GM19452 (cell line): ENCODE results near the gene SCFD2.
"Not testable (repeated sequence)": the region's sequence is repeated elsewhere in the genome, so short reads cannot be mapped to it uniquely, and the experiment has no call there.

Experiments used
- ATAC-seq: cut with Tn5 transposase; IDR thresholded peaks from one replicate; pipeline ENCODE4 v1.9.1; 2021; ENCODE audit not compliant: unreplicated experiment

The SCFD2 gene

GRCh38 chr4:53267026-53267425 is 98.8 kb downstream of the SCFD2 start:
- ATAC-seq, result no peak

- ATAC-seq, result not testable (repeated sequence)
Observed at GRCh38 chr4:53255986-53256385, 109.9 kb downstream of the SCFD2 start.

GRCh38 chr4:53240573-53240972 is 125.3 kb downstream of the SCFD2 start:
- no peak for ATAC-seq

GRCh38 chr4:53238352-53238751 is 127.5 kb downstream of the SCFD2 start:
- ATAC-seq, result not testable (repeated sequence)

GRCh38 chr4:53237811-53238210 is 128.1 kb downstream of the SCFD2 start:
- ATAC-seq, result not testable (repeated sequence)

- ATAC-seq, result not testable (repeated sequence)
Observed at GRCh38 chr4:53236624-53237023, 129.2 kb downstream of the SCFD2 start.

GRCh38 chr4:53235547-53235946 is 130.3 kb downstream of the SCFD2 start:
- no peak for ATAC-seq

GRCh38 chr4:53234669-53235068 is 131.2 kb downstream of the SCFD2 start:
- no peak for ATAC-seq

GRCh38 chr4:53234111-53234510 is 131.8 kb downstream of the SCFD2 start:
- no peak for ATAC-seq

GRCh38 chr4:53233114-53233795 is 132.6 kb downstream of the SCFD2 start:
- ATAC-seq, result no peak

GRCh38 chr4:53232371-53232770 is 133.5 kb downstream of the SCFD2 start:
- no peak for ATAC-seq

GRCh38 chr4:53228036-53228435 is 137.8 kb downstream of the SCFD2 start:
- ATAC-seq, result no peak

GRCh38 chr4:53227451-53227850 is 138.4 kb downstream of the SCFD2 start:
- no peak for ATAC-seq

GRCh38 chr4:53221832-53222480 is 143.9 kb downstream of the SCFD2 start:
- no peak for ATAC-seq

- ATAC-seq, result not testable (repeated sequence)
Observed at GRCh38 chr4:53219148-53219547, 146.7 kb downstream of the SCFD2 start.

- ATAC-seq, result no peak
Observed at GRCh38 chr4:53208753-53209152, 157.1 kb downstream of the SCFD2 start.

GRCh38 chr4:53205970-53206369 is 159.9 kb downstream of the SCFD2 start:
- no peak for ATAC-seq

GRCh38 chr4:53199356-53199755 is 166.5 kb downstream of the SCFD2 start:
- no peak for ATAC-seq

- no peak for ATAC-seq
Observed at GRCh38 chr4:53197772-53198142, 168.1 kb downstream of the SCFD2 start.

GRCh38 chr4:53196882-53197771 is 168.7 kb downstream of the SCFD2 start:
- no peak for ATAC-seq

GRCh38 chr4:53195815-53196661 is 169.8 kb downstream of the SCFD2 start:
- ATAC-seq, result no peak
